Keratinocyte (primary cell): ENCODE results near the gene ERGIC1. TPM values are rescaled to one million over a fixed set of nuclear protein-coding genes. Genes with fewer than 3 reads are reported as not detected.
A peak's percentile ranks its signal among the peaks of the same experiment; 100 is the strongest.

ENCODE experiments used
- DNase-seq: peaks from one replicate; pipeline ENCODE4 v3.0.0-alpha.2; 2011; ENCODE audit warnings: low read depth, missing footprints, low spot score
- FAIRE-seq: peaks from 2 replicates; lab custom pipeline; 2011; peaks lifted over from hg19 to GRCh38; lab: Jason Lieb, UNC
- H2AFZ ChIP-seq: 2 replicates; pipeline ENCODE4 v1.6.0; 2012; ENCODE audit warnings: low read length, control low read depth, inconsistent platforms; ENCODE audit not compliant: control insufficient read depth
- H3K27ac ChIP-seq: 2 replicates; pipeline ENCODE4 v1.5.1; 2011; ENCODE audit warnings: low read length; ENCODE audit not compliant: control insufficient read depth, insufficient read depth
- H3K27me3 ChIP-seq: 3 replicates; pipeline ENCODE4 v1.6.0; 2011; ENCODE audit warnings: low read length; ENCODE audit not compliant: control insufficient read depth, insufficient read depth; ENCODE audit errors: extremely low read depth
- H3K36me3 ChIP-seq, 2 experiments: 2 replicates in 1 of 2; 3 replicates in 1 of 2; pipeline ENCODE4 v1.5.1; 2011; ENCODE audit warnings: low read length in 2 of 2, mild to moderate bottlenecking in 1 of 2; ENCODE audit not compliant: control insufficient read depth in 2 of 2, insufficient read depth in 2 of 2; ENCODE audit errors: extremely low read depth in 1 of 2
- H3K4me1 ChIP-seq: 3 replicates; pipeline ENCODE4 v1.5.1; 2011; ENCODE audit warnings: low read length; ENCODE audit not compliant: control insufficient read depth, insufficient read depth; ENCODE audit errors: extremely low read depth
- H3K4me2 ChIP-seq: 3 replicates; pipeline ENCODE4 v1.6.0; 2011; ENCODE audit warnings: low read depth, low read length; ENCODE audit not compliant: control insufficient read depth, insufficient read depth; ENCODE audit errors: extremely low read depth
- H3K4me3 ChIP-seq, 3 experiments: fragments of 200-600 bp in 1 of 3; sonication (generic) in 1 of 3; 2 replicates in 2 of 3; 3 replicates in 1 of 3; pipeline ENCODE4 v1.5.1; 2011 to 2016; ENCODE audit warnings: low read length in 3 of 3, mild to moderate bottlenecking in 3 of 3, control low read depth in 2 of 3, inconsistent platforms in 1 of 3, low read depth in 1 of 3, mixed read lengths in 1 of 3, mixed run types in 1 of 3, moderate library complexity in 1 of 3; ENCODE audit not compliant: control insufficient read depth in 2 of 3, insufficient read depth in 2 of 3; ENCODE audit errors: extremely low read depth in 1 of 3
- H3K79me2 ChIP-seq: 2 replicates; pipeline ENCODE4 v1.6.0; 2012; ENCODE audit warnings: low read length; ENCODE audit not compliant: control insufficient read depth, insufficient read depth
- H3K9ac ChIP-seq: 3 replicates; pipeline ENCODE4 v1.6.0; 2011; ENCODE audit warnings: low read length; ENCODE audit not compliant: control insufficient read depth, insufficient read depth; ENCODE audit errors: extremely low read depth
- H3K9me1 ChIP-seq: 3 replicates; pipeline ENCODE4 v1.6.0; 2011; ENCODE audit warnings: low read length; ENCODE audit not compliant: control insufficient read depth, insufficient read depth; ENCODE audit errors: extremely low read depth
- H3K9me3 ChIP-seq: 2 replicates; pipeline ENCODE4 v1.5.1; 2012; ENCODE audit warnings: low read depth, low read length; ENCODE audit not compliant: control insufficient read depth
- H4K20me1 ChIP-seq: 3 replicates; pipeline ENCODE4 v1.6.0; 2011; ENCODE audit warnings: low read length; ENCODE audit not compliant: control insufficient read depth, insufficient read depth; ENCODE audit errors: extremely low read depth
- EZH2 ChIP-seq: IDR thresholded peaks from one replicate; pipeline ENCODE4 v1.6.1; 2012; ENCODE audit warnings: inconsistent platforms, mild to moderate bottlenecking, low read length, moderate library complexity
- dilution Hi-C: fragments of 300-500 bp; cut with MboI; formaldehyde crosslinking; loops from one replicate; pipeline ENCODE4 v1.7.0; 2020; ENCODE audit warnings: low sequenced_read_pairs; ENCODE audit not compliant: extremely low pct_ligation_motif_present
- polyA plus RNA-seq, 5 experiments: library from polyadenylated mRNA; depleted of rRNA in 3 of 5; stranded (reverse) in 3 of 5; stranded (forward) in 1 of 5; unstranded in 1 of 5; fragments of >200 nt; gene quantifications; 1 replicate in 1 of 5; 2 replicates in 3 of 5; 3 replicates in 1 of 5; pipeline versions ENCODE4 v1.2.1 to v1.2.3, GENCODE V29; 2011 to 2012; ENCODE audit warnings: missing spikeins in 2 of 5, low read depth in 1 of 5, low replicate concordance in 1 of 5
- TF ChIP-seq, protein P1 (sequence below), 3 experiments: IDR thresholded peaks in 1 of 3; conservative IDR thresholded peaks in 1 of 3; optimal IDR thresholded peaks in 1 of 3; 2 replicates in 2 of 3; 3 replicates in 1 of 3; pipeline versions ENCODE3 to v1.5.1; 2011; ENCODE audit warnings: low read length in 3 of 3, mild to moderate bottlenecking in 3 of 3, moderate library complexity in 2 of 3, control low read depth in 1 of 3, inconsistent platforms in 1 of 3; ENCODE audit not compliant: insufficient read depth in 2 of 3; ENCODE audit errors: extremely low read depth in 1 of 3

Gene ERGIC1
- polyA plus RNA-seq, 1 donor (not counting 4 experiments of a cell fraction or from before 2014, with no cell fraction given) = 93.4 TPM

DNA sequence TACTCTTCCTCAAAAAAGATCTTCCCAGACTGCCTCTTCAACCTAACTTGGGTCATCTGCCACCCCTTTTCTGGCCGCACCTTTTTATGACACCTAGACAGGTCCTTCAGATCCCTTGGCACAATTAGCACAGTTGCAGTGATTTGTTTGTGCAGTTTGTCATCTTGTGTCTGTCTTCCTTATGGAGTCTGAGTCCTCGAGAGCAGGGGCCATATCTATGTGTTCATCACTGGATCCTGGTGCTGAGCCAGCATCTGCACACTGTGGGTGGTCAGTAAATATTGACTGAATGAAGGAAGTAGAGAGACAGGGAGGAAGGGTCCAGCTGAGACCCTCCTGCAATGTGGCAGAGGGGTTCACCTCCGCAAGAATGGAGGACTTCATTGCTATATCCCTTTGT, 14.4 kb downstream of the ERGIC1 start:
- H4K20me1 ChIP-seq = no peaks in the 10 kb centered on the region
- DNase-seq (no peak), FAIRE-seq (no peak)
- H3K36me3 ChIP-seq = peaks cover 0 to 3% of the 10 kb centered on the region in 2 experiments
- dilution Hi-C loops = no loop called here
- H3K79me2 ChIP-seq = peaks cover 36% of the 10 kb centered on the region
- no peaks in the 10 kb centered on the region for H3K9me1 ChIP-seq
- H3K27me3 ChIP-seq = no peaks in the 10 kb centered on the region
- no peak overlapping the region for H3K4me2 ChIP-seq
- no peak overlapping the region for H3K9ac ChIP-seq
- H3K9me3 ChIP-seq = no peaks in the 10 kb centered on the region
- H2AFZ ChIP-seq = no peak overlapping the region
- TF ChIP-seq, protein P1, sequence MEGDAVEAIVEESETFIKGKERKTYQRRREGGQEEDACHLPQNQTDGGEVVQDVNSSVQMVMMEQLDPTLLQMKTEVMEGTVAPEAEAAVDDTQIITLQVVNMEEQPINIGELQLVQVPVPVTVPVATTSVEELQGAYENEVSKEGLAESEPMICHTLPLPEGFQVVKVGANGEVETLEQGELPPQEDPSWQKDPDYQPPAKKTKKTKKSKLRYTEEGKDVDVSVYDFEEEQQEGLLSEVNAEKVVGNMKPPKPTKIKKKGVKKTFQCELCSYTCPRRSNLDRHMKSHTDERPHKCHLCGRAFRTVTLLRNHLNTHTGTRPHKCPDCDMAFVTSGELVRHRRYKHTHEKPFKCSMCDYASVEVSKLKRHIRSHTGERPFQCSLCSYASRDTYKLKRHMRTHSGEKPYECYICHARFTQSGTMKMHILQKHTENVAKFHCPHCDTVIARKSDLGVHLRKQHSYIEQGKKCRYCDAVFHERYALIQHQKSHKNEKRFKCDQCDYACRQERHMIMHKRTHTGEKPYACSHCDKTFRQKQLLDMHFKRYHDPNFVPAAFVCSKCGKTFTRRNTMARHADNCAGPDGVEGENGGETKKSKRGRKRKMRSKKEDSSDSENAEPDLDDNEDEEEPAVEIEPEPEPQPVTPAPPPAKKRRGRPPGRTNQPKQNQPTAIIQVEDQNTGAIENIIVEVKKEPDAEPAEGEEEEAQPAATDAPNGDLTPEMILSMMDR (optimal IDR thresholded peaks at IDR 0.05 in 1 of 3, IDR thresholded peaks at IDR 0.05 in 1 of 3, conservative IDR thresholded peaks at IDR 0.05 in 1 of 3; ENCODE audit: extremely low read depth in 1 of 3, insufficient read depth in 2 of 3, low read length in 3 of 3) = no peak
- TF ChIP-seq EZH2 = no peak
- H3K27ac ChIP-seq = no peak overlapping the region
- peaks cover 12% of the 10 kb centered on the region for H3K4me1 ChIP-seq
- H3K4me3 ChIP-seq = no peak overlapping the region

DNA sequence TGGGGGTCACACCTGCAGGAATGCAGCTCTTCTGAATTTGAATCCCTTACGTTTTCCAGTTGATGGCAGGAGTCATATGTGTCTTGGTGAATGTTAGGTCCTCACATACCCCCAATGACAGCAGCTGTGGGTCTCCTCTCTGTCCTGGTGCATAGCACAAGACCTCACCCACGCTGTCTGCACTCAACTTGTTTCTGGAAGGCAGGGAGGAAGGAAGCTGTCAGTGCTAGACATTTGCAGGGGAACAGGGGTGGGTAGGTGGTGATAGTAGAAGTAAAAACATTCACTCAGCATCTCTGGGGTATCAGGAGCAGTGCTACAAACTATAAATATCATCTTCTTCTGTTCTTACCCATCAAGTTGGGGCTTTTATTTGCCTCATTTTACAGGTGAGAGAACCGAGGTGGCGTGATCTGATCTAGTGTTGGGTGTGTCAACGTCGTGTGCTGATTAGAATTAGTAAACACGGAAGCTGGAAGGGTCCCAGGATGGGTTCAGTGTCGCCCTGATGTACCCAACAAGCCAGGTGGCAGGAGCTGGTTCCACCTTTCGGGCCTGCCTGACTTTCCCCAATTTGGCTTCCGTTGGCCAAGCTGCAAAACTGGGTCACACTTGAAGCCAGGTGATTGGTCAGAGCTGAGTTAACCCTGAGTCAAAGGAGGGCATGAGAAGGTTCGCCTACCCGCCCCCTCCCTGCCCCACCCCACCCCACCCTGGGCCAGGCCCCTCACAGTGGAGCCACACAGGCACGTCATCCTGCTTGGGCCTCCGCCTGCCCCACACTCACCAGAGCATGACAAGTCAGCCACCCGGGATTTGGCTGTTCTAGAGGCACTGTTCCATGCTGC, 15.8 kb downstream of the ERGIC1 start:
- Histone ChIP-seq H3K4me2 (peak overlapping the region; percentile 40), H3K4me3 (no peak overlapping the region), H4K20me1 (no peaks in the 10 kb centered on the region), H3K79me2 (peaks cover 25% of the 10 kb centered on the region), H3K36me3 (peaks cover 0 to 6% of the 10 kb centered on the region in 2 experiments), H3K27me3 (no peaks in the 10 kb centered on the region), H3K9ac (peak overlapping the region; percentile 34), H3K9me1 (no peaks in the 10 kb centered on the region), H3K27ac (peak overlapping the region; percentile 63), H2AFZ (no peak overlapping the region), H3K9me3 (no peaks in the 10 kb centered on the region), H3K4me1 (peaks cover 12% of the 10 kb centered on the region)
- FAIRE-seq (no peak), DNase-seq (peak; percentile 56)
- dilution Hi-C loops = no loop called here
- TF ChIP-seq EZH2 = no peak
- TF ChIP-seq, protein P1 (optimal IDR thresholded peaks at IDR 0.05 in 1 of 3, IDR thresholded peaks at IDR 0.05 in 1 of 3, conservative IDR thresholded peaks at IDR 0.05 in 1 of 3; ENCODE audit: extremely low read depth in 1 of 3, insufficient read depth in 2 of 3, low read length in 3 of 3) = no peak
